GM12878 (cell line): ENCODE results near the gene KMT2B. TPM values are rescaled to one million over a fixed set of nuclear protein-coding genes. Genes with fewer than 3 reads are reported as not detected.

Experiments
- ATAC-seq: fragments of 200-7000 bp; cut with Tn5 transposase; 3 replicates; pipeline ENCODE4 v1.9.1; 2020; ENCODE audit warnings: mild to moderate bottlenecking, moderate library complexity
- BruUV-seq: library from RNA; stranded (reverse); fragments of 400-500 nt; replicated peaks from 2 replicates; lab custom pipeline; 2021; lab: Mats Ljungman, UMichigan
- CTCF ChIA-PET: fragments of 300-600 bp; sonication (Branson Sonifier 250); formaldehyde crosslinking; extraction: SDS; loops from one replicate; lab custom pipeline; 2021; ENCODE audit warnings: inconsistent platforms; lab: Yijun Ruan, JAX
- POLR2A ChIA-PET: fragments of 350-600 bp; formaldehyde crosslinking; extraction: SDS; loops from one replicate; lab custom pipeline; 2021; ENCODE audit warnings: inconsistent platforms; lab: Charles Lee
- RAD21 ChIA-PET: fragments of 300-600 bp; sonication (Branson Sonifier 250); formaldehyde crosslinking; loops from one replicate; lab custom pipeline; 2023; ENCODE audit warnings: antibody characterized with exemption; ENCODE audit not compliant: unreplicated experiment; lab: Charles Lee
- SMC1A ChIA-PET: fragments of 300-600 bp; sonication (Branson Sonifier 250); formaldehyde crosslinking; loops from one replicate; lab custom pipeline; 2023; ENCODE audit not compliant: unreplicated experiment, uncharacterized antibody; lab: Charles Lee
- DNase-seq: peaks from one replicate; pipeline ENCODE4 v3.0.0-alpha.2; 2011; ENCODE audit warnings: low read depth, low spot score
- FAIRE-seq: peaks from 3 replicates; lab custom pipeline; 2011; peaks lifted over from hg19 to GRCh38; lab: Jason Lieb, UNC
- H2AFZ ChIP-seq: 2 replicates; pipeline ENCODE4 v1.6.0; 2011; ENCODE audit warnings: low read depth, low read length, control low read depth; ENCODE audit not compliant: control insufficient read depth
- H3K27ac ChIP-seq: 2 replicates; pipeline ENCODE4 v1.5.1; 2011; ENCODE audit warnings: control low read depth; ENCODE audit not compliant: control insufficient read depth, insufficient read depth
- H3K27me3 ChIP-seq, 2 experiments: replicated peaks in 1 of 2; 2 replicates each; pipeline versions ENCODE4 v1.6.0 to v1.6.1; 2011; ENCODE audit warnings: low read length in 1 of 2; ENCODE audit not compliant: control insufficient read depth in 2 of 2, insufficient read depth in 2 of 2
- H3K36me3 ChIP-seq, 2 experiments: 2 replicates each; pipeline ENCODE4 v1.5.1; 2011; ENCODE audit warnings: low read length in 1 of 2; ENCODE audit not compliant: control insufficient read depth in 2 of 2, insufficient read depth in 2 of 2
- H3K4me1 ChIP-seq: 2 replicates; pipeline ENCODE4 v1.6.1; 2011; ENCODE audit warnings: mild to moderate bottlenecking, low read length, moderate library complexity, mixed read lengths; ENCODE audit not compliant: control insufficient read depth, insufficient read depth
- H3K4me2 ChIP-seq: 2 replicates; pipeline ENCODE4 v1.6.0; 2011; ENCODE audit warnings: control low read depth; ENCODE audit not compliant: control insufficient read depth, insufficient read depth
- H3K4me3 ChIP-seq: fragments of 200-600 bp; sonication (generic); 2 replicates; pipeline ENCODE4 v1.5.1; 2016
- H3K79me2 ChIP-seq: 2 replicates; pipeline ENCODE4 v1.6.0; 2011; ENCODE audit warnings: low read length; ENCODE audit not compliant: control insufficient read depth, insufficient read depth
- H3K9ac ChIP-seq: 2 replicates; pipeline ENCODE4 v1.8.0; 2011; ENCODE audit warnings: low read length, control low read depth, mixed read lengths; ENCODE audit not compliant: control insufficient read depth, insufficient read depth
- H3K9me3 ChIP-seq: replicated peaks from 3 replicates; pipeline ENCODE4 v1.5.1; 2011; ENCODE audit warnings: mild to moderate bottlenecking, low read length; ENCODE audit not compliant: control insufficient read depth, insufficient read depth
- H4K20me1 ChIP-seq: 2 replicates; pipeline ENCODE4 v1.6.0; 2011; ENCODE audit not compliant: control insufficient read depth, insufficient read depth
- CEBPZ ChIP-seq: fragments of 150-350 bp; IDR thresholded peaks from 2 replicates; pipeline ENCODE4 v1.6.1; 2016; ENCODE audit warnings: low read depth, low read length
- EED ChIP-seq: sonication (generic); IDR thresholded peaks from 2 replicates; pipeline ENCODE4 v1.6.1; 2016; ENCODE audit warnings: antibody characterized with exemption, low read depth
- ESRRA ChIP-seq: IDR thresholded peaks from 2 replicates; pipeline ENCODE4 v1.6.1; 2012; ENCODE audit warnings: mild to moderate bottlenecking, low read length, improper control_type of control experiment
- EZH2 ChIP-seq: IDR thresholded peaks from 2 replicates; pipeline ENCODE4 v1.6.1; 2012; ENCODE audit warnings: low read depth, mild to moderate bottlenecking, control low read depth, inconsistent platforms, low read length, borderline replicate concordance; ENCODE audit not compliant: control insufficient read depth
- KDM1A ChIP-seq: fragments of 200-600 bp; sonication (generic); IDR thresholded peaks from 2 replicates; pipeline ENCODE4 v1.6.1; 2016; ENCODE audit warnings: borderline replicate concordance
- NFYB ChIP-seq: IDR thresholded peaks from 2 replicates; pipeline ENCODE4 v1.6.1; 2011; ENCODE audit warnings: low read depth, mild to moderate bottlenecking, low read length, improper control_type of control experiment, moderate library complexity; ENCODE audit not compliant: insufficient read depth
- POLR2A ChIP-seq: IDR thresholded peaks from 2 replicates; pipeline ENCODE4 v1.6.1; 2011; ENCODE audit warnings: low read depth, mild to moderate bottlenecking, low read length
- RB1 ChIP-seq: fragments of 450-650 bp; formaldehyde crosslinking; IDR thresholded peaks from 2 replicates; pipeline ENCODE4 v1.6.1; 2017; ENCODE audit warnings: mild to moderate bottlenecking, borderline replicate concordance
- RFX5 ChIP-seq: IDR thresholded peaks from 2 replicates; pipeline ENCODE4 v1.6.1; 2011; ENCODE audit warnings: low read depth, low read length, improper control_type of control experiment
- SIX5 ChIP-seq: IDR thresholded peaks from 2 replicates; pipeline ENCODE4 v1.6.1; 2011; ENCODE audit warnings: mild to moderate bottlenecking, low read depth, low read length, moderate library complexity; ENCODE audit not compliant: severe bottlenecking
- SMC3 ChIP-seq: IDR thresholded peaks from 2 replicates; pipeline ENCODE4 v1.6.1; 2011; ENCODE audit warnings: low read length, improper control_type of control experiment, borderline replicate concordance
- SRF ChIP-seq, 2 experiments: IDR thresholded peaks; 2 replicates each; pipeline ENCODE4 v1.6.1; 2011; ENCODE audit warnings: low read depth in 2 of 2, low read length in 2 of 2, mild to moderate bottlenecking in 1 of 2, moderate library complexity in 1 of 2
- TCF7 ChIP-seq: IDR thresholded peaks from 2 replicates; pipeline ENCODE4 v1.6.1; 2014; ENCODE audit warnings: antibody characterized with exemption, borderline replicate concordance
- YY1 ChIP-seq: IDR thresholded peaks from 2 replicates; pipeline ENCODE4 v1.6.1; 2011; ENCODE audit warnings: low read depth, mild to moderate bottlenecking, low read length
- ZNF217 ChIP-seq: fragments of 450-650 bp; IDR thresholded peaks from 2 replicates; pipeline ENCODE4 v1.6.1; 2017; ENCODE audit warnings: antibody characterized with exemption, mild to moderate bottlenecking
- ZSCAN29 ChIP-seq: fragments of 450-650 bp; IDR thresholded peaks from 2 replicates; pipeline ENCODE4 v1.6.1; 2017; ENCODE audit warnings: mild to moderate bottlenecking, moderate library complexity
- WGBS: methylation state at CpG from one replicate; pipeline ENCODE4 v1.1.6; 2016; ENCODE audit warnings: low lambda C conversion rate; ENCODE audit not compliant: insufficient replicate concordance, insufficient coverage; ENCODE audit errors: missing lambda C conversion rate; 5-methylcytosine and 5-hydroxymethylcytosine counted together
- in situ Hi-C: fragments of 300-500 bp; cut with MboI; formaldehyde crosslinking; loops from 9 replicates; pipeline ENCODE4 v1.14.3; 2018; ENCODE audit warnings: mixed read lengths
- intact Hi-C: fragments of 100-400 bp; cut with micrococcal nuclease; formaldehyde crosslinking; loops from one replicate; pipeline ENCODE4 v1.14.2; 2022; ENCODE audit not compliant: unreplicated experiment
- polyA plus RNA-seq, 11 experiments: library from polyadenylated mRNA; depleted of rRNA in 4 of 11; unstranded in 6 of 11; stranded (reverse) in 5 of 11; fragments of >200 nt; fragmentation: Nextera tagmentation in 4 of 11; fragmentation: Illumina TruSeq in 1 of 11; extraction: Ambion mirVana in 4 of 11; extraction: Trizol in 1 of 11; gene quantifications; 1 replicate in 1 of 11; 2 replicates in 10 of 11; pipeline versions ENCODE4 v1.2.1 to v1.2.3, GENCODE V29; 2011 to 2016; ENCODE audit warnings: inconsistent platforms in 2 of 11, missing spikeins in 2 of 11, low read depth in 1 of 11
- total RNA-seq, 4 experiments: library from RNA; depleted of rRNA in 3 of 4; stranded (reverse); fragments of >200 nt in 3 of 4; fragmentation: Illumina TruSeq in 1 of 4; extraction: Trizol in 1 of 4; gene quantifications; 2 replicates each; pipeline versions ENCODE4 v1.2.1 to v1.2.3, GENCODE V29; 2013 to 2021
- TF ChIP-seq, protein P1 (sequence below): IDR thresholded peaks from 2 replicates; pipeline ENCODE4 v1.6.1; 2011; ENCODE audit warnings: low read depth, mild to moderate bottlenecking, low read length, moderate library complexity, borderline replicate concordance; ENCODE audit errors: extremely low read depth
- TF ChIP-seq, protein P2 (sequence below): fragments of 450-650 bp; IDR thresholded peaks from 2 replicates; pipeline ENCODE4 v1.6.1; 2017; ENCODE audit warnings: mild to moderate bottlenecking, moderate library complexity

KMT2B gene
- total and polyA plus RNA-seq, 10 of the 15 experiments (the other 5 are each of a cell fraction or from before 2014, with no cell fraction given), result 0.71 to 35.6 (median 6.0) TPM

DNA sequence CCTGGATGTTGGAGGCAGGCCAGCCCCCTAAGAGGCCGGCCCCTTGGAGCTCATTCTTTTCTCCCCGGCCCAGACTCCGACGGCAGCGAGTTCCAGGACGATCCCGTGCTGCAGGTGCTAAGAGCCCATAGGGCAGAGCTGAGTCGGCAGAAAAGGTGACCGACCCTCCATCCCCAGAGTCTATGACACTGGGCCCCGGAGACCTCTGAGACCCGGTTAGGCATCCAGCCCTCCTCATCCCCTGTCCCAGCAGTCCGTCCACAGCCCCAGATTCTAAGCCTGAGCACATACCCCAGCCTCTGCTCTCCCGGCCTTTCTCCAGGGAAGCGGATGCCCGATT, 50.2 kb downstream of the KMT2B start:
- TF ChIP-seq RB1 (no peak), CEBPZ (no peak), ZNF217 (no peak), KDM1A (no peak), EZH2 (no peak), RFX5 (no peak), SRF (IDR thresholded peaks at IDR 0.05; ENCODE audit: low read depth in 2 of 2, low read length in 2 of 2) (no peak), NFYB (no peak), EED (no peak), POLR2A (no peak), YY1 (no peak), ESRRA (no peak), SIX5 (no peak), TCF7 (no peak), ZSCAN29 (no peak), SMC3 (no peak)
- TF ChIP-seq, protein P1, sequence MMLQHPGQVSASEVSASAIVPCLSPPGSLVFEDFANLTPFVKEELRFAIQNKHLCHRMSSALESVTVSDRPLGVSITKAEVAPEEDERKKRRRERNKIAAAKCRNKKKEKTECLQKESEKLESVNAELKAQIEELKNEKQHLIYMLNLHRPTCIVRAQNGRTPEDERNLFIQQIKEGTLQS, result no peak
- TF ChIP-seq, protein P2, sequence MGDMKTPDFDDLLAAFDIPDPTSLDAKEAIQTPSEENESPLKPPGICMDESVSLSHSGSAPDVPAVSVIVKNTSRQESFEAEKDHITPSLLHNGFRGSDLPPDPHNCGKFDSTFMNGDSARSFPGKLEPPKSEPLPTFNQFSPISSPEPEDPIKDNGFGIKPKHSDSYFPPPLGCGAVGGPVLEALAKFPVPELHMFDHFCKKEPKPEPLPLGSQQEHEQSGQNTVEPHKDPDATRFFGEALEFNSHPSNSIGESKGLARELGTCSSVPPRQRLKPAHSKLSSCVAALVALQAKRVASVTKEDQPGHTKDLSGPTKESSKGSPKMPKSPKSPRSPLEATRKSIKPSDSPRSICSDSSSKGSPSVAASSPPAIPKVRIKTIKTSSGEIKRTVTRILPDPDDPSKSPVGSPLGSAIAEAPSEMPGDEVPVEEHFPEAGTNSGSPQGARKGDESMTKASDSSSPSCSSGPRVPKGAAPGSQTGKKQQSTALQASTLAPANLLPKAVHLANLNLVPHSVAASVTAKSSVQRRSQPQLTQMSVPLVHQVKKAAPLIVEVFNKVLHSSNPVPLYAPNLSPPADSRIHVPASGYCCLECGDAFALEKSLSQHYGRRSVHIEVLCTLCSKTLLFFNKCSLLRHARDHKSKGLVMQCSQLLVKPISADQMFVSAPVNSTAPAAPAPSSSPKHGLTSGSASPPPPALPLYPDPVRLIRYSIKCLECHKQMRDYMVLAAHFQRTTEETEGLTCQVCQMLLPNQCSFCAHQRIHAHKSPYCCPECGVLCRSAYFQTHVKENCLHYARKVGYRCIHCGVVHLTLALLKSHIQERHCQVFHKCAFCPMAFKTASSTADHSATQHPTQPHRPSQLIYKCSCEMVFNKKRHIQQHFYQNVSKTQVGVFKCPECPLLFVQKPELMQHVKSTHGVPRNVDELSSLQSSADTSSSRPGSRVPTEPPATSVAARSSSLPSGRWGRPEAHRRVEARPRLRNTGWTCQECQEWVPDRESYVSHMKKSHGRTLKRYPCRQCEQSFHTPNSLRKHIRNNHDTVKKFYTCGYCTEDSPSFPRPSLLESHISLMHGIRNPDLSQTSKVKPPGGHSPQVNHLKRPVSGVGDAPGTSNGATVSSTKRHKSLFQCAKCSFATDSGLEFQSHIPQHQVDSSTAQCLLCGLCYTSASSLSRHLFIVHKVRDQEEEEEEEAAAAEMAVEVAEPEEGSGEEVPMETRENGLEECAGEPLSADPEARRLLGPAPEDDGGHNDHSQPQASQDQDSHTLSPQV, result no peak
- Histone ChIP-seq H2AFZ (no peak overlapping the region), H4K20me1 (no peaks in the 10 kb centered on the region), H3K27ac (no peak overlapping the region), H3K4me3 (no peak overlapping the region), H3K27me3 (no peaks in the 10 kb centered on the region), H3K36me3 (peaks cover 0 to 6% of the 10 kb centered on the region in 2 experiments; a peak in 2 of 4 replicates), H3K4me1 (no peaks in the 10 kb centered on the region), H3K79me2 (no peaks in the 10 kb centered on the region), H3K9ac (no peak overlapping the region), H3K4me2 (no peak overlapping the region), H3K9me3 (no peaks in the 10 kb centered on the region)
- WGBS, result 91% methylated on average over 15 of the region's 15 CpGs
- POLR2A ChIA-PET, result no interaction called here
- in situ Hi-C loops, result no loop called here
- intact Hi-C loops, result no loop called here
- SMC1A ChIA-PET, result no interaction called here
- no TSS peak for BruUV-seq
- DNase-seq, result no peak
- RAD21 ChIA-PET, result no interaction called here
- no peak for FAIRE-seq
- CTCF ChIA-PET, result no interaction called here
- ATAC-seq, result no peak
